AG10803 (cell line): ENCODE results near the gene SET.

Experiments
- DNase-seq: peaks from one replicate; pipeline ENCODE4 v3.0.0; 2010; ENCODE audit warnings: low read depth
- H3K4me3 ChIP-seq: 2 replicates; pipeline ENCODE4 v1.5.1; 2011; ENCODE audit warnings: mild to moderate bottlenecking, low read length, control low read depth
- CTCF ChIP-seq: conservative IDR thresholded peaks from 2 replicates; pipeline ENCODE4 v1.5.1; 2011; ENCODE audit warnings: mild to moderate bottlenecking, low read length, control low read depth, inconsistent platforms

Gene SET

GRCh38 chr9:128727640-128728248 lies 38.7 kb downstream of the SET start:
- no peak overlapping the region for H3K4me3 ChIP-seq
- DNase-seq: no peak
- TF ChIP-seq CTCF: no peak

- H3K4me3 ChIP-seq: no peak overlapping the region
- DNase-seq: no peak
- no peak for TF ChIP-seq CTCF
These were observed 39.3 kb downstream of the SET start for GRCh38 chr9:128728298-128728697.

- DNase-seq: no peak
- H3K4me3 ChIP-seq: no peak overlapping the region
- TF ChIP-seq CTCF: no peak
These were observed 40.3 kb downstream of the SET start for GRCh38 chr9:128729302-128729701.

GRCh38 chr9:128729766-128730517 lies 40.9 kb downstream of the SET start:
- TF ChIP-seq CTCF: no peak
- DNase-seq: no peak
- no peak overlapping the region for H3K4me3 ChIP-seq

- TF ChIP-seq CTCF: no peak
These were observed 42.1 kb downstream of the SET start for GRCh38 chr9:128731093-128731492.

GRCh38 chr9:128731691-128732090 lies 42.7 kb downstream of the SET start:
- H3K4me3 ChIP-seq: no peak overlapping the region
- no peak for DNase-seq
- TF ChIP-seq CTCF: no peak

More at GRCh38 chr9:128731093-128731492, 42.1 kb downstream of the SET start:
- no peak overlapping the region for H3K4me3 ChIP-seq
- no peak for DNase-seq

- DNase-seq: no peak
These were observed 43.6 kb downstream of the SET start for GRCh38 chr9:128732576-128732975.

More at GRCh38 chr9:128732576-128732975, 43.6 kb downstream of the SET start:
- TF ChIP-seq CTCF: no peak
- H3K4me3 ChIP-seq: no peak overlapping the region
